ENCODE results near the gene ATXN7L1. TPM values are rescaled to one million over a fixed set of nuclear protein-coding genes. Genes with fewer than 3 reads are reported as not detected.
"Not testable (repeated sequence)": the region's sequence is repeated elsewhere in the genome, so short reads cannot be mapped to it uniquely, and the experiment has no call there.

The ATXN7L1 gene
- total RNA-seq, 1 donor from 2014 or later, result 8.8 TPM

DNA sequence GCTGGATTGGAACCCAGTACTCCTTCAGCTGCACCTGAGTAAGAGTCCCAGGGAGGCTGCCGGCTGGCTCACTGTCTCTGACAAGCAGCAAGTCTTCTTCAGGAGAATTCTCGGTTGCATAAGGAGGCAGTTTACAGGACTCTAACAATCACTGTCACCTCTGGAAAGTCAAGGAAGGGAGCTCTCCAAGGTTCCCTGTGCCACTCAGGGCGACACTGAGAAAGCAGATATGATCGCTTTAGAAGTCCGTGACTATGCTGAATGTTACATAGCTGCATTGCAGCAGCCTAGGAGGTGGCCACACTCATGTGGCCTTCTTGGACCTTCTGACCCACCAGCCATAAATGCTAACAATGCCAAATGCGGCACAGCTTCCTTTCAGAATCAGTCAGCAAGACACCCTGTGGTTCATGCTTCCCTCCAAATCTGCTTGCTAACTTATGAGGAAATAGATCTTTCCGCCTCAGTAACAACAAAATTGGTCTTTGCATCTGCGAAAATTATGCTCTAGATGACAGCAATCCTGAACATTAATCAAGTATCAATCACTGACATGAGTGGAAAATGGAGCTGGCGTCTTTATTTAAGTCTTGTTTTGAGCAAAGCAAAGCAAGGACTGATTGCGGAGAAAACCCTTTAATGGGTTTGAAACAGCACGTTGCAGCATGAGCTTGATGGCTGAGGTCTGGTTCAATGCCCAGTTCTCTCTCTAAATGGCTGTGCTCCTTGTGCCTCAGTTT is 132.9 kb downstream of the ATXN7L1 start:
- DNase-seq, result no peak

DNA sequence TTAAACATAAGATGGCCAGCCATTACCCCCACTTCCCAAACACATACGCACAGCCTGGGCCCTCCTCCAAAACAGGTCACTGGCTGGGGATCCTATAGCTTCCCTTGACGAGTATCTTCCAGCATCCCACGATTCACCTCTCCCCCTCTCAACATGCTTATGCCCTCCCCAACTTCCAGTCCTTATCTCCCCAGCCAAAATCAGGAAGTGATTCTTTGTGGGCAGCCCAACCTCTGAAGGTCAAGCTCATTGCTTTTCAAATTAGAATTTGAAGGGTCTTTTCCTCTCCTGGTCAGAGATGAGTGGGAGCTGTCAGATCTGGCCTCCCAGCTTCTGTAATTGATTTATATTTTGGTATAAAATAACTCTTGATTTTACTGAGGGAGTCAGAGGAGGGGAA is 133.6 kb downstream of the ATXN7L1 start:
- DNase-seq, result no peak

DNA sequence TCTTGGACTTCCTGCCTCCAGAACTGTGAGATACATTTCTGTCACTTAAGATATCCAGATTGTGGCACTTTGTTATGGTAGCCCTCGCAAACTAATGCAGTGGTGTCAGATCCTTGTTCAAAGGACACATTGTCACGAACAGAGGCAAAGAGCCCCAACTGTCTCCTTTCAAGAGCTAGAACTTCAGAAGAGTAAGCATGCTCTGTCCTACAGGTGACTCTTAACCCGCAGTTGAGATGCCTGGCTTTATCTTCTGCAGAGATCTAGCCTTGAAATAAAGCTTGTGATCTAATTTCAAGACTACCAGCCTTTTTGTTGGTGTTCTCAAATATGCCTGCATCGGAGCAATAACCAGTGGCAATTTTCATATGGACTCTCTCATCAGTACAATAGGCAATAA is 134.4 kb downstream of the ATXN7L1 start:
- DNase-seq, result no peak

DNA sequence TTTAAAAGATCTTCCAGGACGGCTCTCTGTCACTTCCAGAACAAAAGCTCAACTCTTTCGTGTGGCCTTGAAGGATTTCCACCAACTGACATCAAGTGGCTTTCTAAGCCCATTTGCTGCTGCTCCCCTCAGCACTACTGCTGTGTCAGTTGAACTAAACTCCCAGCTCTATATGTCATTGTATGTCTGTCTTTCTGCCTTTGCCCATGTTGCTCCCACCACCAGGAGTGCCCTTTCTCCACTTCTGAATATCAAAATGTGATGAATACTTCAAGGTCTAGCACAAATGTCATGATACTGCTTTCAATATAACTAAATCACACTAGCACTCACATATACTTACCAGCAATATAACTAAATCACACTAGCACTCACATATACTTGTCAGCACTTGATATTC is 138.3 kb downstream of the ATXN7L1 start:
- no peak for DNase-seq

DNA sequence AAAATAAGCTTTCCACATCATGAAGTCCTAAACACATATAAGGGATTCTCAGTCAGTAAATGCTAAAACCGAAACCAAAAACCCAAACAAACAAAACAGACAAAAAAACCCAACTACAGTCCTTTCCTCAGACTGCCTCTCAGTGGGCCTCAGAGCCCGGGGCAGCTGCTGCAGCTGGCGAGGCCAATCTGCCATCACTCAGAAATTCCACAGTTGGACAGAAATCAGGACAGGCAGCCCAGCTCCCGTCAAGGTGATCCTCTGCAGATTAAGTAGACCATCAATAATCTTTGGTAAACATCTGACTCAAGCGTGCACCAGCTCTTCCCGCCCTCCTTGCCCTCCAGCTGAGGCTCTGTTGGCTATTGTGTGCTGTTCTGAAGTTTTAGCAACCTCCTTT is 142.2 kb downstream of the ATXN7L1 start:
- no peak for DNase-seq

DNA sequence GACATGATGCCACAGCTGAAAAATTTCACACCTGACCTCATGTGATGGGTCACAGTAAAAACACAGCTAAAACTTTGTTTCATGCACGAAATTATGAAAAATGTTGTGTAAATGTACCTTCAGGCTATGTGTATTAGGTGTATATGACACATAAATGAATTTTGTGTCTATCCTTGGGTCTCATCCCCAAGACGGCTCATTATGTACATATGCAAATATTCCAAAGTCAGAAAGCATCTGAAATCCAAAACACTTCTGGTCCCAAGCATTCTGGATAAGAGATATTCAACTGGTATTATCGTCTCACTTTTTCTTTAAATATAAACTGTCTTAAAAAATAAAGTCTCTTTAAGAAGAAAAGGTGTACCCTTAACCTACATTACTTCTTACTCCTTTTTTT is 145.4 kb downstream of the ATXN7L1 start:
- DNase-seq, result no peak

DNA sequence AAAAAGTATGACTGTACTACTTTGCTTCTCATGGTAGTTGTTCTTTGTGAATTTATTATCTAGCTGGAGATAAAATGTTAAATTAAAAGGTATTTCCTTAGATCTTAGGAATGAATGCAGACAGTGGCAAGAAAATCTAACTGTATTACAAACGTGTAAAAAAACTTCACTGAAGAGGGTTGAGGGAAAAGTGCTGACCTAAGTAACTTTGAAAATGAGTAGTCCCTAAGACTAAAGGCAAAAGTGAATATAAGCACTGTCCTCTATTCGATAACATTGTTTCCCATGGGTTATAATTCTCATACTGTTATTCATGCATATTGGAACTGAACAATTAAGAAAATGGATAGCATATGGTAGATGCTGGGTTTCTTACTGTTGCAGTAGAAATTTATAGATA is 148.4 kb downstream of the ATXN7L1 start:
- no peak for DNase-seq

DNA sequence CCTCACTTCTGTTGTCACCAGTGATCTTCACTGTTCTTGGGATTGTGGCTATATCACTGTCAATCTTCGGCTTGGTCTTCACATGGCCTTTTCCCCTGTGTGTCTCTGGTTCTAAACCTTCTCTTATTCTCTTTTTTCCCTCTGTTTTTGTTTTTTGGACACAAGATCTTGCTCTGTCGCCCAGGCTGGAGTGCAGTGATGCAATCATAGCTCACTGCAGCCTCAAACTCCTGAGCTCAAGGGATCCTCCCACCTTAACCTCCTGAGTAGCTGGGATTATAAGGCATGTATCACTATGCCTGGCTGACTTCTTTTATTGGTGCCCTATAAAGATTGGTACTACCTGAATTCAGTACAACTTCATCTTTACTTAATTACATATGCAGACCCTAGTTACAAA is 151.7 kb downstream of the ATXN7L1 start:
- no peak for DNase-seq

DNA sequence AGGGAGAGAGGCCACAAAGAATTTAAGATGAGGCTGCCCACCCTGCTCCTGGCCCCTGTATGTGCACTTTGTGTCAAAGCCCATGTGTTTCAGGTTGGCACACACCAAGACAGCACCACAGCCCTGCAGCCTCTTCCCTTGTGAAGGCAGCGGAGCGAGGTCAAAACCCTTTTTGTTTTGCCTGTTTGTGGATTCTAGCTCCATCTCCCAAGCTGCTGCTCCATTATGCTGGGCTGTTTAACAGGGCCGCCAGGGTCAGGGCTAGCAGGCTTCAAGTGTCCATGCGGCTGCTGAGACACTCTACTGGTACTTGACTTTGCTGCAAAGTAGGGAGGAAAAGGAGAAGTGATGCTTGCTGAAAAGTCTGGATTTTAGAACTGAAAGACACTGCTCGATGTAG is 152.8 kb downstream of the ATXN7L1 start:
- DNase-seq, result no peak

DNA sequence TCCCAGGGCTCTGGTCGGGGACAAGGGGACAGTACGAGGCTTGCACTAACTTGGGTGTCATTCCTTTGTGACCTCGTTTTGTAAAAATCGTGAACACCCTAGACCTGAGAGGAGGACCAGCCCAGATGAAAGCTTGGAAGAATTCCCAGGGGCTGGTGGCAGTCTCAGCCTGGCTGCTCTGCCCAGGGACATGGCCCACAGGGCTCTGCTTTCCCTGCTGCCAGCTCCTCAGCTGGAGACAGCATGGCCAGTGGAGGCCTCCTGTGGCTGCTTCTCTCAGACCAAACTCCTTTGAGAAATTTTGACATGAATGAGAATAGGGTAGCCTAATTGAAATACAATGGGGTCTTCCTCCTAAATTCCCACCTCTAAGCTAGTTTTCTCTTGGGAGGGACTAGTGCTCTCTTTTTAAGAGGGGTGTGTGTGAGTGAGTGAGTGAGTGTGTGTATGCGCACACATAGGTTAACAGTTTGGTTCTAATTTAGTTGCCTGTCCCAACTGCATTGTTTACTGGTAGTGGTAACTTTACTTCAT is 154.8 kb downstream of the ATXN7L1 start:
- DNase-seq, result no peak

DNA sequence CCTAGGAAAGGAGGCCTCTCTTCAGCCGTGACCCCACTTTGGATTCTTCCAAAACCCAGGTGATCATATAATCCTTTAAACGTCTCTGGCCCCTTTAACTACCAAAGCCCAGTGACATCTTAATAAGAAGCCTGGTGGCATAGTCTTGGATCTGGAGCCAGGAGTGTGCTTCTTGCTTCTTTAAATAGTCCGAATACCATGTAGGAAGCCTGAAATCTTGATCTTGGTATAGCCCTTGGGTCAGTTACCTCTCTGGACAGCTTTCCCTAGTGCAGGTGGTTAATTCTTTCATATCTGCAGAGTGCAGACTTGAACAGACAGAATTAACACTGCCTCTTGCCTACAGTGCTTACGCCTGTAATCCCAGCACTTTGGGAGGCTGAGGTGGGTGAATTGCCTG is 156.5 kb downstream of the ATXN7L1 start:
- no peak for DNase-seq

DNA sequence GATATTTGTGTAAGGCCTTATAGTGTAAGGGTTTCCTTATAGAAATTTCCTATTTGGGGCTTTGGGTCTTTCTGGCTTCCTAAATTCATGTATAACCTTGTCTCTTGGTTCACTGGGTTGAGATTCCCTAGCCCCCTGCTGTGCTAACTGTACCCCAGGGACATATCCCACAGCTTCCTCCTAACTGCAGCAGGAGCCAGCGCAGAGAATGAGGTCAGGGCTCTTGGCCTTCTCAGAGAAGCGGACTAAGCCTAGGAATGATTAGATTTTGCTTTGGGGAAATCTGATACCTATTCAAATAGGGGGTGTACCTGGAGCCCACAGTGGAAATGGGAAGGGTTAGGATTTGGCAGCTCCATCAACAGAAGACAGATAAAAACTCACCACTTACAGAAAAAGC is 157.0 kb downstream of the ATXN7L1 start:
- no peak for DNase-seq

DNA sequence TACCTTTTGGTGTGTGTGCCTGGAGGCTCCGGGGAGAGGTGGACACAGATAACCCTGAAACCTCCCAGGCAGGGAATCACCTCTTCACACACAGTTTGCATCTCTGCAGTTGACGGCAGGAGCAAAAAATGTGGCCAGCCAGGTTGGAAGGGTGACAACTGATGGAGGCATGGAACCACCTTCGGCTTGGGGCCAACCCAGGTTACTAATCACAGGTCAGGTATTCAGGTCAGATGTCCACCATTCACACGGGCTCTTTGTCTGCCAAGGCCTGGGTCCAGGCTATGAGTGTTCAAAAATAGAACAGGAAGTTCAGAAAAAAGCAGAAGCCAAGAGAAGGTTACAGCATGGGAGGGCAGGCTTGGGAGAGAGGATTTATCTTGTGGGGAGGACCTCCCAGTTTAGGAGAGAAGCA is 157.9 kb downstream of the ATXN7L1 start:
- peak; percentile 7 for DNase-seq

DNA sequence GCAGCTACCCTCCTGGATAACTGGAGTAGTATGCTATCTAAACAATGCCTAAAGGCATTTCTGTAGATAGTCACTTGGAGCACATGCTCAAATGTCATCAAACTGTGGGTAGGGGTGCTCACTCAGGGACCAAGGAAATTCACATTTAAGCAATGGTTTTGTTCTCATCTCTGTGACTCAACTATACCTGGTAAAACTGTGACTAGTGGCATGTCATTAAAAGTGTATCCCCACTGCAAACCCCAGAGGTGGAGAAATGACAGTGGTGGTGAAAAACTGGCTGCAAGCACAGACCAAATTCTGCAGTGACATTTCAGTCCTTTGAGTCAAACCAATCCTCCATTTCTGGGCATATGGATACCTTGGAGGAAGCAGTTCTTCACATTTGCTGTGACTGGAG is 160.9 kb downstream of the ATXN7L1 start:
- no peak for DNase-seq

DNA sequence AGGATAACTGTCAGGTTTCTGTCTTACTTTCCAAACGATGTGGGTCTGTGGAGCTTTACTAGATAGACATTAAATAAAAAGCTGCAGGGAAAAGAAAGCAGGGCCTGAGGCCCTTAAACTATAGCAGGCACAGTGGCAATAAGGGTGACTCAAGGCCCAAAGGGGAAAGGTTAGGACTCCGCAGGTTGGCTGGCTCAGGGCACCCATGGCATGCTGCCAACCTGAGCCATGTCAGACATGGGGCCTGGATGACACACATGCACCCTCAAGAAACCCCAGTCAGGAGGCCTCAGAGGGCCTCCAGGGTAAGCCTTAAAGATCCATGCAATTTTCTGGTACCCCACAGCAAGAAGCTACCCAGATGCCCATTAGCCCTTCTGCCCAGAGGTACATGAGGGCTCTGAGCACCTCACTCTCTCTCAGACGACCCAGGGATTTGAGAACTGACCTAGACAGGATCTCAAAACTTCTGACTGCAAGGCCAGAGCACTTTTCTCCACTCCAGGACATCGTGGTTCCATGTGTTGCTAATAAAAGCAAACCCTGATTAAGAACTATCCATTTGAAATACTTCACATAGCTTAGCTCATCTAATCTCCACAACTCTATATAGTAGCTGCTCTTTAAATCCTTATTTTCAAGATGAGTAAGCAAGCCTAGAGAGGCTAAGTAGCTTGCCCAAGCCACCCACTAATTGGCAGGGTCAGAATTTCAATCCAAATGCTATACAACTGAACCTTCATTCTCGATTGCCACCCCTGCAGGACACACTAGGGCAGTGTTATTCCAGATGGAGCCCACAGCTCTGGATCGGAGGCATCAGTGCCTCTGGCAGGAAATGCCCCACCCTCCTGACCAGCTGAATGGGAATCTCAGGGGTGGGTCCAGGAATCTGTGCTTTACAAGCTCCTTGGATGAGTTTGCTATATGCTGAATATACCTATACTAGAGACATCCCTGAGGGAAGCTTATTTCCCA is 162.6 kb downstream of the ATXN7L1 start:
- DNase-seq, result no peak

DNA sequence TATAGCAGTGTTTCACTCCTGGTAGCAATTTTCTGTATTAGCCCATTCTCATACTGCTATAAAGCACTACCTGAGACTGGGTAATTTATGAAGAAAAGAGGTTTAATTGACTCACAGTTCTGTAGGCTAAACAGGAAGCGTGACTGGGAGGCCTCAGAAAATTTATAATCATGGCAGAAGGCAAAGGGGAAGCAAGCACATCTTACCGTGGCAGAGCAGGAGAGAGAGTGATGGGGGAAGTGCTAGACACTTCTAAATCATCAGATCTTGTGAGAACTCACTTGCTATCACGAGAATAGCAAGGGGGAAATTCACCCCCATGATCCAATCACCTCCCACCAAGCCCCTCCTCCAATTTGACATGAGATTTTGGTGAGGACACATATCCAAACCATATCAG is 163.5 kb downstream of the ATXN7L1 start:
- no peak for DNase-seq

DNA sequence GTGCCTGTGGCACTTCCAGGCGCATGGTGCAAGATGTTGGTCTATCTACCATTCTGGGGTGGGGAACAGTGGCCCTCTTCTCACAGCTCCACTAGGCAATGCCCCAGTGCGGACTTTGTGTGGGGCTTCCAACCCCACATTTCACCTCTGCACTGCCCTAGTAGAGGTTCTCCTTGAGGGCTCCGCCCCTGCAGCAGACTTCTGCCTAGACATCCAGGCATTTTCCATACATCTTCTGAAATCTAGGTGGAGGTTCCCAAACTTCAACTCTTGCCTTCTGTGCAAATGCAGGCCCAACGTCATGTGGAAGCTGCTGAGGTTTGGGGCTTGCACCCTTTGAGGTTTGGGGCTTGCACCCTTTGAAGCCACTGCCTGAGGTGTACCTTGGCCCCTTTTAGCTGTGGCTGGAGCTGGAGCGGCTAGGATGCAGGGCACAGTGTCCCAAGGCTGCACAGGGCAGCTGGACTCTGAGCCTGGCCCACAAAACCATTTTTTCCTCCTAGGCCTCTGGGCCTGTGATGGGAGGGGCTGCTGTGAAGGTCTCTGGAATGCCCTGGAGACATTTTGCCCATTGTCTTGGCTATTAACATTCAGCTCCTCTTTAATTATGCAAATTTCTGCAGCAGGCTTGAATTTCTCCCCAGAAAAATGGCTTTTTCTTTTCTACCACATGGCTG is 164.5 kb downstream of the ATXN7L1 start:
- DNase-seq, result no peak

DNA sequence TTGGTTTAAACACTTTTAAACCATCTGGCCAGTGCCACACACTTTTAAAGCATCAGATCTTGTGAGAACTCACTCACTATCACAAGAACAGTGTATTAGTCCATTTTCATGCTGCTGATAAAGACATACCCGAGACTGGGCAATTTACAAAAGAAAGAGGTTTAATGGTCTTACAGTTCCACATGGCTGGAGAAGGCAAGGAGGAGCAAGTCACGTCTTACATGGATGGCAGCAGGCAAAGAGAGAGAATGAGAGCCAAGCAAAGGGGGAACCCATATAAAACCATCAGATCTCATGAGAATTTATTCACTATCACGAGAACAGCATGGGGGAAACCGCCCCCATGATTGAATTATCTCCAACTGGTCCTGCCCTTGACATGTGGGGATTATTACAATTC is 165.7 kb downstream of the ATXN7L1 start:
- DNase-seq, result not testable (repeated sequence)

DNA sequence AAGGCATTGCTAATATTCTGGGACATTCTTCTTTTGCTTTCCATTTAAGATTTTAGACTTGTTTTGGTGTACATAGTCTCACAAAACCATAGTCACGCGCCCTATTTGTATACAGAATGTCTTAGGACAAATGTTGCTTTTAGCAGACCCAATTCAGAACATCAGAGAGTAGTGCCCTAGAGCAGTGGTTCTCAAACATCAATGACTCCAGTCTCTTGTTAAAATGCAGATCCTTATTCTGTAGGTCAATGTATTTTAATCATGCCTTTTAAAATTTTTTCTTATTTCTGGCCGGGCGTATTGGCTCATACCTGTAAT is 167.7 kb downstream of the ATXN7L1 start:
- DNase-seq, result no peak

DNA sequence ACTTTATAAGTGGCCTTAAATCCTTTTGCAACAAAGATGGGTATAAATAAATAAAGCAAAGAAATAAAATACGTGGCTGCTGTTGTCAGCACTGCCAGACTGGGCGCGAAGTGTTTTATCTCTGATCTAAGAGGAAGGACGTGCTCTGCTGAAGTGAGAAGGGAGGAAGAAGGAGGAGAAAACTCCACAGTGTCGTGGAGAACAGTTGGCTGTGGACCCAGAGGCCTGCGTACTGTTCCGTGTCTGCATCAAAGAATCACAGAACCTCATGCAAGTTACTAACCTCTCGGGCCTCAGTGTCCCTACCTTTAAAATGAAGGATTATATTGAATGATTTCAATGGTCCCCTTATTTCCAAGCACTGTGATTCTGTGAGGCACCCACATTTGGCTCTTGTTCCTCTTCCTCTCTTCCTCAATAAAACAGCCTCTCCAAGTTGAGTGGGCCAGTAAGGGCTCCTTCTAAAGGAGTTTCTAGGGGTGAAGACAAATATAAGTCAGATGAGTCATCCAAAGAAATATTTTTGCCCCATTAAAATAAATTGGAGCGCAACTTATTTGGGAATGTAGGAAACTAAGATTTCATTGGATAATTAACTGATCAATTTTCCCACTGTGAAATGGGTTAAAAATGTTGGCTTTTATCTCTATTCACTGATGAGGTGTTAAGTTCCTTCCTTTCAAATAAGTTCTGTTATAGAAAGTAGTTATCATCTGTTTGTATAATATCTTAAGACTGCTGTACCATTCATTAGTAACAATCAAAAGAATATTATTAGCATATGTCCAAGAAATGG is 168.2 kb downstream of the ATXN7L1 start:
- DNase-seq, result peak; percentile 10

DNA sequence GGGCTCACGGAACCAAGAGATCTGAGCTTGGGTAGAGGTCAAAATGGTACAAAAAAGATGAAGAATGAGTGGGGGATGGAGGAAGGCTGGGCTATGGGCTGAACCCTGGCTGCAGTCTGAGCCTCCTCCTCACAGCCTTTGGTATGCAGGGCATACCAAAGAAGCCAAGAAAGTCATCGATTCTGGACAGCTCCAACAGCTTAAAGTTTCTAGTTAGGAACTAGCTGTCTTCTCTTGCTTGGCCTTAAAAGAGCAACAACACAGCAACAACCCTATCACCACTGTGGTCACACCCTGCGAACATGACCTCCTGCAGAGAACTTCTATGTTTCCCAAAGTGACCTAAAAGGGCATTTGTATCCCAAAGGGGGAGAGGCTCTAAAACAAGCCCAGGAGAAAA is 169.0 kb downstream of the ATXN7L1 start:
- no peak for DNase-seq

DNA sequence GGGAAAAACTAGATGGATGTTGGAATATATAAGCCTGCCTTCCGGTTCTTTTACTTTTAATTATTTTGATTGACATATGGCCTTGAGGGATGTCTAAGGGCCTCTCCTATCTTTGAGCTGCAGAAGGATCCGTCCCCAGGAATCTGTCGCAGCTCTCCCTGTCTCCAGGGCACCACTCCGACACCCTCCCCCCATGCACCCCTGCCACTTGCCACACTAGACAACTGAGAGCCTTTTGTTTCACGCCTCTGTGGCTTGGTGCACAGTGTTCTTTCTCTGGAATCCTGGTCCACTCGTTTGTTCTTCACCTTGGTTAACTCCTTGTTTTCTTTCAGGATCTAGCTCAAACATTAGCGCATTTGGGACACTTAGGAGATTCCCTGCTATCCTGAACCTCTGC is 171.0 kb downstream of the ATXN7L1 start:
- no peak for DNase-seq

Measured in dermis blood vessel endothelial cell (primary cell).